Right lung (tissue), 5 donors: ENCODE measurements around the gene HNF1A. TPM values are rescaled to one million over a fixed set of nuclear protein-coding genes. Genes with fewer than 3 reads are reported as not detected.

ENCODE experiments used
- DNase-seq, 2 donors: peaks; one replicate each; pipeline ENCODE4 v3.0.0-alpha.2; 2013
- polyA plus RNA-seq, 5 donors: library from polyadenylated mRNA; unstranded; fragments of 120-200 nt; gene quantifications; one replicate each; pipeline versions ENCODE4 v1.2.1 to v1.2.3, GENCODE V29; 2013; ENCODE audit warnings: inconsistent platforms in 1 of 5, low replicate concordance in 1 of 5; ENCODE audit not compliant: insufficient read length in 5 of 5, insufficient read depth in 1 of 5

The HNF1A gene
- polyA plus RNA-seq, 5 donors = 1.5 to 3.3 (median 2.5) TPM

DNA sequence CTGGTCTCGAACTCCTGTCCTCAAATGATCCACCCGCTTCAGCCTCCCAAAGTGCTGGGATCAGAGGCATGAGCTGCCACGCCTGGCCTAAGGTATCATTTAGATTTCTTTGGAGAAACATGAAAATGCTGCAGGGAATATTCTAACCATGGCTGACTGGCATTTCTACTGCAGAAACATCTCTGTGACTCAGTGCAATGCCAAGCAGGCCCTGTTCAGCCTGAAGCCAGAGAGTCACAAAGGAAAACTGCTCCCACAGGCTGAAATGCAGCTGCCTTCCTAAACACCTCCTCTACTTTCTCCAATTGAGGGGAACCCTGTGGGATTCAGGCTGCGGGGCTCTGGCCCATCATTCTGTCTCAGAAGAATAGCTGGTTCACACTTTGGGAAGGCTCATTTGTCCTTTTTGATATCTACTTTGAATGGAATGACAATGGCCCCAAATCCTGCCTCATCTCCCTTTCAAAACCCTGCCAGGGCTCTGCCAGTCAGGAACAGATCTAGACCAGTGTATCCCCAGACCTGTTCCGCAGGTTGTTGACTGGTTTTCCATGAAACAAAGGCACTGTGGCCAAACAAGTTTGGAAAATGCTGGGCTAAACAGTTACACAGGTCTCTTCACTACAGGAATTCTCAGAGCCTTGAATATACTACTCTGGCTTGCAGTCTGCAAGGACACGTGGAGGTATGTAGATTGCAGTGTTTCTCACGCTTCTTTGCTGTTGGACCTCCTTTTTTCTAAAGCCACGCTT lies 30.2 kb downstream of the HNF1A start:
- no peak for DNase-seq

GRCh38 chr12:121009741-121010140 lies 31.4 kb downstream of the HNF1A start:
- DNase-seq = no peak

- no peak for DNase-seq
Measured at GRCh38 chr12:121010860-121011259, 32.5 kb downstream of the HNF1A start.

DNA sequence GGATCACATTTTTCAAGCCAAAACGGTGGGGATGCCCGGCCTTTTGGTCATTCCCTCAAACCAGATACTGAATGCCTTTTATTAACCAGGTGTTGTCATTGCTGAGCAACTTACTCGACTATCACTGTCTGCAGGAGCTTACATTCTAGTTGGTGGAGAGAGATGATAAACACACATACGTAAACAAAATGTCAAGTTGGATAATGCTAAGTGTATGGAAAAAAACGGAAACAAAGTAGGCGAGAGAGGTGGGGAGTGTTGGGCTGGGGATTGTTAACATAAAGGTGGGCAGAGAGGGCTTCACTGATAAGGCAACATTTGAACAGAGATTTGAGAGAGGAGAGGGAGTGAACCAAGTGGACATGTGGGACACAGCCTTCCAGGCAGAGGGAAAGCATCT lies 33.5 kb downstream of the HNF1A start:
- DNase-seq = no peak

DNA sequence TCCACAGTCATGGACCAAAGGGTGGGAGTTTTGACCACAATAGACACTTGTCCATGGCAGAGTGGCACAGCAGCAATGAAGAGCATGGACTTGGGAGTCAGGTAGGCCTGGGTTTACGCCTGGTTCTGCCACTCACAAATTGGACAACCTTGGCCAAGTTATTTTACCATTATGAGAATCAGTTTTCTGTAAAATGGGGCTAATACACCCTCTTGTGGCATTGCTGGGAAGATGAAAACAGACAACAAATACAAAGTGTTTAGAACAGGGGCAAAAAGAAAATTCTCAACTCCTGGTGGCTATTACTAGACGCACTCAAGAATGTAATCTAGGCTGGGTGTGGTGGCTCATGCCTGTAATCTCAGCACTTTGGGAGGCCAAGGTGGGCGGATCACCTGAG lies 35.4 kb downstream of the HNF1A start:
- DNase-seq = no peak

GRCh38 chr12:121015825-121016766 lies 37.8 kb downstream of the HNF1A start, which contains the start of gene C12orf43:
TSS of gene C12orf43 (minus strand) at chr12:121016487. CDS start at chr12:121016474, 13 bp downstream.
- peak; percentile 80 to 85 for DNase-seq

DNA sequence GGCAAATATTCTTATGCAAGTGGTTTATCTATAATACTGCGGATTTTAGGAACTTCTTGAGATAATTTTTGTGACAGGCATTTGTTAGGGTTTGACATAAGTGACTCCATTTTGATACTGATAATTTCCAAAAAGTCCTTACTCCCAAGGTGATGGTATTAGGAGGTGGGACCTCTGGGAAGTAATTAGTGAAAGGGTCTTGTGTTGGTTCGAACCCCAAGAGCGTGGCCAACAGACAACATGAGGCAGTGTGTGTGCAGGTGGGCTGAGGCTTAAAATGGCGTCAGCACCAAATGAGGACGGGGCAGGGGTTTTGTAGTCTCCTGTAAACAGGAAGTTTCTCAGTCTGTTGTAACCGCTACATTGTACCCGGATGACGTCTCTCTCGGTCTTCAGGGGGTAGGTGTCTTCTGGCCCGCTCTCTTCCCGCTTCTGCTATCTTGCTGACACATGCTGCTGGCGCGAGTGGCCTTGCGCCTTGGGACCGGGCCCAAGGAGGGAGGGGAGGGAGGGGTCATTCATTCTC lies 39.7 kb downstream of the HNF1A start:
- DNase-seq = no peak

DNA sequence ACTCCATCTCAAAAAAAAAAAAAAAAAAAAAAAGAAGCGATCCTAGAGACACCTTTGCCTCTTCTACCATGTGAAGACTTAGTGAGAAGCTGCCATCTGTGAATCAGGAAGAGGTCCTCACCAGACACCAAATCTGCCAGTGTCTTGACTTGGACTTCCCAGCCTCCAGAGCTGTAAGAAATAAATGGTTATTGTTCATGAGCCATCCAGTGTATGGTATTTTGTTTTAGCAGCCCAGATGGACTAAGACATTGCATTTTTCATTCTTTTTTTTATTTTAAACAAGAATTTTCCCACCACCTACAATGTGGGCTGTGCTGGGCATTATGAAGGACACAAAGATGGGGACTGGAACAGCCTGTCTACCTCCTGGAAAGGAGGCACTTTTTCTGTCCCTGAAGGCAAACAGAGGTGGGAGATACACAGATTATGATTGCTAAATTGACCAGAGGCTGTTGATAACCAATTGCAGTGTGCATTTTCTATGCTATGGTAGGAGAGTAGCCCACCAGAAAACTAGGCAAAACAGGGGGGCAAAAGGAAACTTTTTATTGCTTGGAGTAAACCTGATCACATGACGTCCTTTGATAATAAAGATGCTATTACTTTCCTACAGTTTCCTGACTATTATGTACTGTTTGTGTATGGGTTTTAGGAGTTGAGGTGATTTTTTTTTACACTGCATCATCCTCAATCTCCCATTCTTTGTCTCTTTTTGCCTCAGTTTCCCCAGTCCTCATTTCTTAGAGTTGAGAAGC lies 40.7 kb downstream of the HNF1A start:
- no peak for DNase-seq

- DNase-seq = no peak
Measured at GRCh38 chr12:121021754-121022153, 43.4 kb downstream of the HNF1A start.

- no peak for DNase-seq
Measured at GRCh38 chr12:121022713-121023112, 44.4 kb downstream of the HNF1A start.

GRCh38 chr12:121023799-121024198 lies 45.5 kb downstream of the HNF1A start:
- DNase-seq = no peak

- DNase-seq = no peak
Measured at GRCh38 chr12:121025442-121026226, 47.3 kb downstream of the HNF1A start.

- no peak for DNase-seq
Measured at GRCh38 chr12:121026274-121027045, 48.1 kb downstream of the HNF1A start.

DNA sequence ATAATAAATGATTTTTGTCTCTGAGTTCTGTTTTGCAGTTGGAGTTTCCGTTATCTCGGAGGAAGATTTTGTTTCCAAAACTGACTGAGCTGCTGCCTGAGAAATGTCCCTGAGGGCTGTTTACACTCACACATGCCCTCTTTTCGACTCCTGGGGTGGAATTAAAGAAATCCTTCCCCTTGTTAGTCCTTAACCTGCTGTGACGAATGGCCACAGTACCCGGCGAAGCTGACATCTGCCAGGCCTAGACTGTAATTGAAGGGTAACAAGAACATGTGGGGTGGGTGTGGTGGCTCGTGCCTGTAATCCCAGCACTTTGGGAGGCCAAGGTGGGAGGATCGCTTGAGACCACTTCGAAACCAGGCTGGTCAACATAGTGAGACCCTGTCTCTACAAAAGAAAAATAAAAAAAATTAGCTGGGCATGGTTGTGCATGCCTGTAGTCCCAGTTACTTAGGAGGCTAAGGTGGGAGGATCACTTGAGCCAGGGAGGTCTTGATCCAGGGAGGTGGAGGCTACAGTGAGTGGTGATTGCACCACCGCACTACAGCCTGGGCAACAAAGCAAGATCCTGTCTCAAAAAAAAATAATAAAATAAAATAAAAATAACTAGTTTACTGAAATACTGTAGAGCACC lies 52.4 kb downstream of the HNF1A start:
- no peak for DNase-seq

GRCh38 chr12:121033625-121034349 lies 55.4 kb downstream of the HNF1A start:
- no peak for DNase-seq

DNA sequence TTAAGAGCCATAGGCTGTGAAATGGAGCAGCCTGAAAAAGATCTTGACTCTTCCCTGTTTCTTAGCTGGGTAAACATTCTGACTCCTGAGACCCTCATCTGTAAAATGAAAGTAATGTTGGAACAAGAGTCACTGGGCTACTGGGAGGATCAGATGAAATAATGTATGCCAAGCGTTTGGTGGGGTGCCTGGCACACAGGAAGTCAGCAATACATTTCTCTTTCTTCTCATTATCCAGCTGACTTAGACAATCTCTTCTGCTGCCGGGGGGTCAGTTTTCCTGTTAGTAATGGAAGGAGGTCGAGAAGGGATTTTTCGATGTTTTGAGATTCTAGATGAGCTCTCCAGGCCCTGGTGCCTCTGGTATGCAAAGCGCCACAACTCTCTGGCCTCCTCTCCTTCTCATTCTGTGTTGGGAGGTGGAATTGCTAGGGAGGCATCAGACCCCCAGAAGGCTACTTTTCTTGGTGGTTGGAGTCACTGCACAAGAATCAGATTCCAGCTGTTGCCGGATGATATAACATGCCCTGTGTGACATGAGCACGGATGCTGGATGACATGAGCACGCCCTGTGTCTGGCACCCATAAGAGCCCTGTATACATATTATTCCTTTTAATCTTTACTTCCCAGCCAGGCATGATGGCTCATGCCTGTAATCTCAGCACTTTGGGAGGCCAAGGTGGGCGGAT lies 56.4 kb downstream of the HNF1A start:
- no peak for DNase-seq

GRCh38 chr12:121036810-121037326 lies 58.5 kb downstream of the HNF1A start:
- DNase-seq = no peak
